ENCODE results near the gene ATAD3C.

DNA sequence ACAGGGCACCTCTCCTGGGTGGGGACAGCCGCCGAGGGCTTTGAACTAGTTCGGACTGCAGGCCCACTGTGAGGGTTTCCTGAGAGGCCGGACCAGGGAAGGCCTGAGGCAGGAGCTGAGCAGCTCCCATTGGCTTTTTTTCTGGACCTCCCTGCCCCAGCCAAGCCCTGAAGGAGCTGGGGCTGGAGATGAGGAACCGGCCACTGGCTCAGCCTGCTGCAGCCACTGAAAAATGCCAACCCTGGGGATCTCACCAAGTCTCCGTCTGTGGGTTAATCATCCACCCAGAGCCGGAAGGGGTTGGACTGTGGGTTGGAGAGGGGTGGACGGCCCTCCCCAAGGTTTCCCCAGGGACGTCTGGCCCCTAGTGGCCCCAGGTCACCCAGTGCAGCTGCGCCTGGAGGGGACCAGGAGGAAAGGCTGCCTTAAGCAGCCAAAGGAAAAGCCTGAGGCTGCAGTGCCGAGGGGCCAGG lies 11.5 kb upstream of the ATAD3C start:
- TF ChIP-seq, protein P1, sequence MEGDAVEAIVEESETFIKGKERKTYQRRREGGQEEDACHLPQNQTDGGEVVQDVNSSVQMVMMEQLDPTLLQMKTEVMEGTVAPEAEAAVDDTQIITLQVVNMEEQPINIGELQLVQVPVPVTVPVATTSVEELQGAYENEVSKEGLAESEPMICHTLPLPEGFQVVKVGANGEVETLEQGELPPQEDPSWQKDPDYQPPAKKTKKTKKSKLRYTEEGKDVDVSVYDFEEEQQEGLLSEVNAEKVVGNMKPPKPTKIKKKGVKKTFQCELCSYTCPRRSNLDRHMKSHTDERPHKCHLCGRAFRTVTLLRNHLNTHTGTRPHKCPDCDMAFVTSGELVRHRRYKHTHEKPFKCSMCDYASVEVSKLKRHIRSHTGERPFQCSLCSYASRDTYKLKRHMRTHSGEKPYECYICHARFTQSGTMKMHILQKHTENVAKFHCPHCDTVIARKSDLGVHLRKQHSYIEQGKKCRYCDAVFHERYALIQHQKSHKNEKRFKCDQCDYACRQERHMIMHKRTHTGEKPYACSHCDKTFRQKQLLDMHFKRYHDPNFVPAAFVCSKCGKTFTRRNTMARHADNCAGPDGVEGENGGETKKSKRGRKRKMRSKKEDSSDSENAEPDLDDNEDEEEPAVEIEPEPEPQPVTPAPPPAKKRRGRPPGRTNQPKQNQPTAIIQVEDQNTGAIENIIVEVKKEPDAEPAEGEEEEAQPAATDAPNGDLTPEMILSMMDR (conservative IDR thresholded peaks at IDR 0.05 in 1 of 2, IDR thresholded peaks at IDR 0.05 in 1 of 2; ENCODE audit: low read depth in 1 of 2, low read length in 2 of 2) = no peak
- no peak for TF ChIP-seq EZH2 (IDR thresholded peaks at IDR 0.05; ENCODE audit: low read length, missing control alignments)
